ENCODE results near the gene LY6G6C.
A peak's percentile ranks its signal among the peaks of the same experiment; 100 is the strongest.

The LY6G6C gene

DNA sequence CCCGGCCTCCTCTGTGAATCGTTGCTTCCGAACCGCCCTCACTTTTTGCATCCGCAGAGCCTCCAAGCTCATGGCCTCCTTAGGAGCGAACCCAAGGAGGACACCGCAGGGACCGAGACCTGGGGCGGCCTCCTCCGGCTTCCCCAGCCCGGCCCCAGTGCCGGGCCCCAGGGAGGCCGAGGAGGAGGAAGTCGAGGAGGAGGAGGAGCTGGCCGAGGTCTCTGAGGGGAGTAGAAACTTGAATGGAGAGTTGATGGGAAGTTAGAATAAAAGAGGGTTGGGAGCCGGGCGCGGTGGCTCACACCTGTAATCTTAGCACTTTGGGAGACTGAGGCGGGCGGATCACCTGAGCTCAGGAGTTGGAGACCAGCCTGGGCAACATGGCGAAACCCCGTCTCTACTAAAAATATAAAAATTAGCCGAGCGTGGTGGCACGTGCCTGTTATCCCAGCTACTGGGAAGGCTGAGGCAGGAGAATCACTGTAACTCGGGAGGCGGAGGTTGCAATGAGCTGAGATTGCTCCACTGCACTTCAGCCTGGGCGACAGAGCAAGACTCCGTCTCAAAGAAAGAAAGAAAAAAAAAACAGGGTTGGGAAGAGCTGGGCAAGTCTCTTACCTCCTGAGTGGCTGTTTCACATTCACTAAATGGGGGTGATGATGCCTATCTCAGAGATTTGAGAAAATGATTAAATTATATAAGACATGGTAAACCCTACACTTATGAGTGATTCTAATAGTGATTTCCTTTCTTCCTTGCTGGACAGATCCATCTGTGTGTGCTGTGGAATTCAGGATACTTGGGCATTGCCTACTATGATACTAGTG is 19.1 kb upstream of the LY6G6C start:
- DNase-seq = no peak

DNA sequence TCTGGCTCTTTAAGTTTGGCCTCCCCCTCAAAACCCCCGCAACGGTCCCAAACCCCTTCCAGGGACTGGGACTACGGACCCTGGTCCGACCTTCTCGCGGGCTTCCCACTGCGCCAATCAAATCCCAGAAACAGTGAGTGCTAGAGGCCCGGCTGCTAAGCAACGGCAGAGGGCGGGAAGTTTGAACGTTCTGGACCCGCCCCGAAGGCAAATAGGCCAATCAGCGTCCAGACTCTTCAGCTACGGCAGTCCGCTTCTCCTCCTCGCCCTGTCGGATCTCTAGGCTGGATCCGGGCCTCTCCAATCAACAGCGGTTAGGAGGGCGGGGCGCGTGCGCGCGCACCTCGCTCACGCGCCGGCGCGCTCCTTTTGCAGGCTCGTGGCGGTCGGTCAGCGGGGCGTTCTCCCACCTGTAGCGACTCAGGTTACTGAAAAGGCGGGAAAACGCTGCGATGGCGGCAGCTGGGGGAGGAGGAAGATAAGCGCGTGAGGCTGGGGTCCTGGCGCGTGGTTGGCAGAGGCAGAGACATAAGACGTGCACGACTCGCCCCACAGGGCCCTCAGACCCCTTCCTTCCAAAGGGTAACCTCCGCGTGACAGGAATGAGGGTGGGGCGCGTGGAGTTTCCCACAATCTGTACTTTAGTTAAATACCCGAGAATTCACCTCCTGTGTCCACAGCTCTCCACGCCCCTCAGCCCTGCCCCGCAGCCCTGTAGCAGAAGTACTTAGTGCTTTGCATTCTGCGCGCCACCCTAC is 18.3 kb upstream of the LY6G6C start, which contains the start of gene MSH5:
Gene MSH5 (plus strand): TSS at position 367 of the 758 bp plus-strand sequence. CDS start 462 bp downstream, outside the sequence.
- DNase-seq = peak; percentile 97

DNA sequence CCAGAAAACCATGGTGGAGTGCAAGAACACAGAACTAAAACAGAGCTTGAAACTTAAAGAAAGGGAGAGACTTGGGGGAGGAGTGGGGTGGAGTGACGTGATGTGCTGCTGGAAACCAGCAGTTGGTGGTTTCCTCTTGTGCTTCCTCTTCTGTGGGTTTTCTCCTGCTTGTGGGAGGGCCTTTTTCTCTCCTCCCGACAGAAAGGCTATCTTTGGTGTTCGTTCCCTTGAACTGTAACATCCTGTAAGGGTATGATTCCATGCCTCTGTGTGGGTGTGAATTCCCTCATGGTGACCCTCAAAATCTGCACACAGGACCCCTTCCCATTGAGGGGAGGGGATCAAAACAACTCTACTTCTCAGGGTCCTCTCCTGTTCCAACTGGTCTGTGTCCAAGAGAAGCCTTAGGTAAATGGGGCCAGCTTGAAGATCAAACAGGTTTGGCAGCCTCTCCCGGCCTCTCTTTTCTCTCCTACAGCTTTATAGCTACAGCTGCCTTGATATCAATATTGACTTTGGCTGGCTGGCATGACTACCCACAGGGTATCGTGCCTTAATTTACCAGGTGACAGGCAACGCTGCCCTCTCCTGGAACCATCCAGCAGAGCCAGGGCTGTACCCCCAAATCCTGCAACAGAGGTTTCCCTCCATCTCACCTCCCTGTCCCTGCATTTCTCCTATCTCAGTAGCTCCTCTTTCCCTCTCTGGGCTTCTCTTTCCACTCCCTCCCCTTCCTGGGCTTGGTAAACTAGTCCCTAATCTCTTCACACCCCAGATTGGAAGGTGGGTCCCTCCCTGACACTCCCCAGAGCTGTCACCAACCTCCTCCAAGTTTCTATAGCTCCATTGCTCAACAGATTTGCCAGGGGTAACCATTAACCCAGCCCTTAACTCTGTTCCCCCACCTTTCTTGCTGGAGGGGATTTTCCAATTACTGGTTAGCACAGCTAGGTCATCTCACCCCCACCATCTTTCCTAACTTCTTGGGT is 16.7 kb upstream of the LY6G6C start:
- peak; percentile 90 for DNase-seq

DNA sequence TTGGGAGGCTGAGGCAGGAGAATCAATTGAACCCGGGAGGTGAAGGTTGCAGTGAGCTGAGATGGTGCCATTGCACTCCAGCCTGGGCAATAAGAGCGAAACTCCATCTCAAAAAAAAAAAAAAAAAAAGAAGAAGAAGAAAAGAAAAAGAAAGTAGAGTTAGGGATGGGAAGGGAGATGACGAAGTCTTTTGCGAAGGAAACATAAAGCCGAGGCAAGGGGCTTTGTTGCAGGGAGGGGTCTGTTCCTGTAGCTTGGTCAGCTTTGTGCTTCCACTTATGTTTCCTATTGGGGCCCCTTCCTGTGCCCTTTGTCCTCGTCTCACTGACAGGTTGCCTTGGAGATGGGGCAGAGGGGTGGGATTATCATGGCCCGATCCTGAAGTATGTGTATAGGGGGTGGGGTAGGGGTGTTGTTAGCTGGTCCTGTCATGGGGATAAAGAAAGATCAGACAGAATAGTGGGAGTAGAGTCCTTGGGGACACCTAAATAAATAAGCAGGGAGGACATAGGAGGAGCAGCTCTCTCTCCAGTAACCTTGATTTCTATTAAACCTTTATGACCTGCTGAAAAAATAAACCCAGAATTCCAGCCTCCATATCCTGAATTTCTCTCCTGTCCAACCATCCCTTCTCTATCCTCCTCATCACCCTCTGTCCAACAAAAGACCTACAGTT is 15.9 kb upstream of the LY6G6C start:
- peak; percentile 62 for DNase-seq

DNA sequence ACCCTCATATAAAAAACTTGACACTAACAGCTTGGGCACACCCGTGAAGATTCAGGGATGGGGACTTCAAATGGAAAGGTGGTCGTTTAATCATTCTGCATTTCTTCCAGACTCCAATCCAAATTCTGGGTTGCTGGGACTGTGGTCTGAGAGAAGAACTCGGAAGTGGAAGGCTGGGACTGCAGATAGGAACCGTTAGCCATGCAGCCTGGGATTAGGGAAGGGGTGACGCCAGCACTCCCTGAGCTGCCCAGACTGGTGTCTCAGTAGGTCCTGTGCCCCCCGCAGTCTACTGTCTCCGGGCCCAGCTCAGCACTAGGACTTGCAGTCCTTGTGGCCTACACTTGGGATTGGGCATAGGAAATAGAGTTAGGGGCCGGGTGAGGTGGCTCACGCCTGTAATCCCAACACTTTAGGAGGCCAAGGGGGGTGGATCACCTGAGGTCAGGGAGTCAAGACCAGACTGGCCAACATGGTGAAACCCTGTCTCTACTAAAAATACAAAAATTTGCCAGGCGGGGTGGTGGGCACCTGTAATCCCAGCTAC is 15.3 kb upstream of the LY6G6C start:
- DNase-seq = no peak

DNA sequence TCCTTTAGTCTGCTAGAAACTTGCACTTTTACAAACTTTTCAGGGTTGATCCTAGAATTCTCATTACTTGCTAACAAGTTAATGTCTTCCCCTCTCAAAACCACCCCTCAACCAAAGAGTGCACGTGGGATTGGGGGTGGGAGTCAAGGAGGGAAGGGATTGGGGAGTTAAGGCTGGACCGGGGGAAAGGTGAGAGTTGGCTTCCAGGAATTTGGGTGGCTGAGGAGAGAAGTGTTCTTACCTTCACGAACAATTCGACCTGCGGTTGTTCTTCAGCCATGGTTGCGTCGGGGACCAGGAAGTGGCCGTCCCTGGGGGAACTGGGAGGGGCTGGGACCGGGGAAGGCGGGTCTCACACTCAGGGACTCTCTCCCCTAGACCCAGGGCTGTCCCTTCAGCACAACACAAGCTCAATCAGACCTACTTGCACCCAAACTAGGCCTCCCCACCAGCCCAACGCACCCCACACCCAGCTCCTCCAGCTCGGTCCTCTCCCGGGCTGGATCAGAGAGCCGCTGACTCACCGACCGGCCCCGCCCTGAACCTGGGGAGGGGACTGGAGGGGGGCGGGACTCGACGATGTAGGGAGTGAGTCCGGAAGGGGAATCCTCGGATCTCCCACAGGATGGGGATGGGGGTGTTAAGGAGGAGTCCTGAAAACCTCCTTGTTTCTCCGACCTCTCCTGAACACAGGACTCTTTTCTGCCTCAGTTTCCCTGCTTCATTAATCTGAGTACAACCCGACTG is 14.6 kb upstream of the LY6G6C start, which contains the start of gene CLIC1:
Gene CLIC1 (minus strand): TSS at position 510 of the 747 bp plus-strand sequence. CDS start 230 bp downstream, at position 280.
- DNase-seq = peak; percentile 52

DNA sequence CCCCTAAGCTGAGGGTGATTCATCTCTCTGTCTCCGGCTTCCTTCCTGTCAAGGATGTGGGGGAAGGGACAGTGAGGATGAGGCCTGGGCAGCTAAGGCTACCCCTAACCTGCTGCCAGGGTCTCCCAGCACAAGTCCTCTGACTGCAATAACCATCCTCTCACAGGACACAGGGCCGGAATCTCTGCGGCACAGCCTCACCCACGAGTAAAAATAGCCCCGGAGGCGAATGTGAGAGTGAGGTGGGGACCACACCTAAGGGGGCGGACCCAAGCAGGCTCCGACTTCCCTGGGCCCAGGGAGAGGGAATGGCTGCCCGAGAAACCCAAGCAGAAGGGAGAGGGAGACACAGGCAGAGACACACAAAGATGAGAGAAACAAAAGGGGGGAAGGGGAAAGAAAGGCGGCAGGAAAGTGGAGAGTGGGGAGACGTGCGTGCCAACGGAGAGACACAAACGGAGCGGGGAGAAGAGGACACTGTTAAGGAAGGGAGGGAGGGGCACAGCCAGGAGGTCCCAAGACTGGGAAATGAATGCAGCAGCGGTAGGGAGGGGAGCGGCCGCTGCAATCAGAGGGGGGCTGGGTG is 13.4 kb upstream of the LY6G6C start:
- peak; percentile 13 for DNase-seq

DNA sequence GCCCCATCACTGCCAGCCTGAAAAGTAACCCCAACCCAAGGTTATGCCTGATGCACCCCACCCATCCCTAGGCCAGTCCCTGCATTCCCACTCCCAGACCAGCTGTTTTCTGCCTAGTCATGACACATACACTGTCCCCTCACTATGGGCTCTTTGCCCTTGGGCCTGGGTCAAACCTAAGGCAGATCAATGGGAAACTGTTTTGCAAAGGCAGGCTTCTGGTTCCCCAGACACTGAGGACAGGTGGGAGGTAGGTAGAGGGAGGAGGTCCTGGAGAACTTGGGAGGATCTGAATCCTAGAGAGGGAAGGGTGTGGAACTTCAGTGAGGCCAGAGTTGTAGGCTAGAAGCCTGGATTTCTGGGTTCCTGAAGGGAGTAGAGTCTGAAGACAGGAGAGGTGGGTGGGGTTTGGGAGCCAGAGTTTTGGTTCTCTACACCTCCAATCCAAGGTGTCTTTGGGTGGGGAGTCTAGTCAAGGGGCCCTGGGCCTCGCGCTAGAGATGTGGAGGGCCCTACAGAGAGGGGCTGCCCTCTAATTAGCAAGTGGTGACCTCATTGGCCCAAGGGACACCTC is 12.8 kb upstream of the LY6G6C start:
- no peak for DNase-seq

DNA sequence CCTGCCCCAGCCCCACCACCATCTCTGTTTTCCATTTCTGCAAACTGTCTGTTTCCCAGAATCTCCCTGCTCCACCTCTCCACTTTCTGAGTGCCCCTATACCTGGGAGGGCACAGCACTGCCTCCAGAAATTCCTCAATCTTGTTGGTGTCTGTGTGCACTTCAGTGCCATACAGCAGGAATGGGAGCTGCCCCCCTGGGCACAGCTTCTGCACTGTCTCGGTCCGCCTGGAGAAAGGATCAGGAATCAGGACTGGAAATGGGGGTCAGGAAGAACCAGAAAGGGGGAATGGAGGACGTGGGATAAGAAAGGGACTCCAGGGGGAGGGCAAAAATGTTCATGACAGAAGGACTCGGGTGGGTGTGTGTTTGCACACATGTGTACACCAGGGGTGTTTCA is 12.2 kb upstream of the LY6G6C start:
- DNase-seq = no peak

DNA sequence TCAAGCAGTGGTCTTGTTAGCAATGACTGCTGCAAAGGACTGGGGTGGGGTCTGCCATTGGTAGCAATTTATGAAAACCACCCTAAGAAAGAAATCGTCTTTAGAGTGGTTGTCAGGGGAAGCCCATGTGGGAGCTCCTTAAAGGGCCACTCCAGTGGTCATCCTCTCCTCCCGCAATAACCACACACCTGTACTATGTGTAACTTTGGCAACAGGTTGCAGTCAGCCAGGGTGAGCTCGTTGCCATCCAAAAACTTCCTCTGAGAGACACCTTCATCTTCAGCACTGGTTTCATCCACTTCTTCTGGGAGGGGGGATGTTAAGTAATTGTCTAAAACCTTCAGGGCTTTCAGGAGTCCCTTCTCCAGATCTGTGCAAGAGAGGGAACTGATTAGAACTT is 10.5 kb upstream of the LY6G6C start:
- DNase-seq = no peak

DNA sequence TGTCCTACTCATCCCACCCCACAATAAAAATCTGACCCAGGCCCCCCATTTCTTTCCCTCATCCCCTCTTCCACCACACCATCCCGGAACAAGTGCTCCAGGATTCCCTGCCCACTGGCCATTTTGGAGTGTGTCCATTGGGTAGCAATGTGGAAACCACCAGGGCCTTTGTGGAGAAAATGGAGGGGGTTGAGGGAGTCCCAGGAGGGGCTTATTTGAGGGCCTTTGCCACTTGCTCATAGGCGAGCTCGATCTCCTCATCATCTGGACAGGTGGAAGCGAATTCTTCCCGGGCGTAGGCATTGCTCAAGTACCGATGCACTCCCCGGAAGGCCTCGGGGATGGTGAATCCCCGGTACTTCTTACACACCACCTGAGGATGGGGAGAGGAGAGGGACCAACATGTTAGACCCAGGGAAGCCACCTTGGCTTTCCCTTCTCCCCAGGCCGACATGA is 9.1 kb upstream of the LY6G6C start:
- DNase-seq = no peak

DNA sequence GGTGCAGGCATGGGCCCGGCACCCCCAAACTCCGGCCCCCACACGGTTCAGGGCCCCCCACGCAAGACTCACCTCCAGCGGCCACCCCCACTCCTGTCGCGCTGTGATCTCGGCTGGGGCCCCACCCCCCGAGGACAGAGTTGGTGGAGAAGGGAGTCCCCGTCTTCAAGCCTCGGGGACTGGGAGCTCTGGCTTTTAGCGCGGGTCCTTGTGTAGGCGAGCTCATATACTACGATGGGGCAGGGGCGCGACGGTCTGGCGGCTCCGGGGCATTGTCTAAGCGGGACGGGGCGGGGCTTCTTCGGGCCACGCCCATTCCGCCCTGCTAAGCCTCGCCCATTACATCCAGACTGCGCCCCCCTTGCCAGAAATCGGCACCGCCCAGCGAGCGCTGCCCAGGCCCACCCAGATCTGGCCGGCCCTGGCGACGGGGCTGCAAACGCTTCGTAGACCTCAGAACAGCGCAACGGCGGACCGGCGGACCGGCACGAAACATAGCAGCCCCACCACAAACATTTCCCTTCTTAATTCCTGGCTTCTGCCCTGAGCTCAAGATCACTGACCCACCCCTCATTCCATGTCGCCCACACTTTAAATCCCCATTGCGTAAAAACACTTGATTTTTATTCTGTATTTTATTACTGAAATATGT is 8.6 kb upstream of the LY6G6C start:
- DNase-seq = peak; percentile 16

DNA sequence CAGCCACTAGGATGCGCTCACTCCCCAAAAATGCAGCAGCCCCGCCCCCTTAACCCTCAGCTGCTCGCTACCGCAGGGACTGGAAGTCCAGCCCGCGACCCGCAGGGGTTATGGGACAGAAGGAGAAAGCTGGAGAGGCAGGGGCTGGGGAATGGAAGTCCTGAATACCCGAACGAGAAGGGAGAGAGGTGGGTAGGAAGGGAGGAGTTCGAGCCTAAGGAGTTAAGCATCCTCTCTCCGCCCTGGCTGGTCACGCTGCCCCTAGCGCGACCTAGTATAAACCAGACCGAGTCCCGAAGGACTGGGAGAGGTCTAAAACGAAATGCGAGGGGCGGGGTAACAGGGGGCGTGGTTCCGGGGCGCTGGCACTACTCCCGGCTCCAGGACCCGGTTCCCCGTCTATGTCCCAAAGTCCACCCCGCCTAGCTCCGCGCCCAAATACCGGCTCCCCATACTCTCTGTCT is 8.0 kb upstream of the LY6G6C start:
- DNase-seq = peak; percentile 49

DNA sequence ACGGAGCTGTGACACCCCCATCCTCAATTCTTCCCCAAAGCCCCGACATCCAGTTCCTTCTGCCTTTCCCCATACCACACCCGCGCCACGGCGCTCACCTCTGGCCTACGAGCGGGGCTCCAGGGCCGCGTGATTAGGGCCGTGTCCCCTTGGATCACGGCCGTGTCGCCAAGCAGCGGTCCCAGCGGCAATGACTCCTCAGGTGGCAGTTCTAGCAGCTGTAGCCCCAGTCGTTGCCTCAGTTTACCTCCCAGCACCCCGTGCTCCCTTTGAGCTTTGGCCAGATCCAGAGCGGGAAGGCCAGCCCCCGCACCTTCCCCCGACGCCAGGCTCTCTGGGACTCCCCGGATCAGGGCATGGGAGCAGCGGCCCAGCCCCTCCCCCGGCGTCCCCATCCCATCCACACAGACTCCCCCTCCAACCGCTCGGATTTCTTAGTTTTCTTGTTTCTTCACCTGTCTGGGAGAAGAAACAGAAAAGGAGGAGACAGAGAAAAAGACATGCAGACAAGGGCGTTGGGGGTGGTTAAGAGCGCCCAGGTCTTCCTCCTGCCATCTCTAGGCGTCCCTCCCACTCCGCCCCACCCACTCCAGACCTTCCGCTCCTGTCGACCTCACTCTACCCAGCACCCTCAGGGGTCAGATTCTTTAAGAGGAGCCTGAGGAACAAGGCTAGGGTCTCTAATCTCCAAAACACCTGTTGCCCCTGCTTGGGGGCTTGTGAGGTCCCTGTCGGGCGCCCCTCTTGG is 7.4 kb upstream of the LY6G6C start, which contains the start of gene DDAH2:
Gene DDAH2 (minus strand): TSS at position 533 of the 748 bp plus-strand sequence. CDS start 138 bp downstream, at position 395.
- no peak for DNase-seq

DNA sequence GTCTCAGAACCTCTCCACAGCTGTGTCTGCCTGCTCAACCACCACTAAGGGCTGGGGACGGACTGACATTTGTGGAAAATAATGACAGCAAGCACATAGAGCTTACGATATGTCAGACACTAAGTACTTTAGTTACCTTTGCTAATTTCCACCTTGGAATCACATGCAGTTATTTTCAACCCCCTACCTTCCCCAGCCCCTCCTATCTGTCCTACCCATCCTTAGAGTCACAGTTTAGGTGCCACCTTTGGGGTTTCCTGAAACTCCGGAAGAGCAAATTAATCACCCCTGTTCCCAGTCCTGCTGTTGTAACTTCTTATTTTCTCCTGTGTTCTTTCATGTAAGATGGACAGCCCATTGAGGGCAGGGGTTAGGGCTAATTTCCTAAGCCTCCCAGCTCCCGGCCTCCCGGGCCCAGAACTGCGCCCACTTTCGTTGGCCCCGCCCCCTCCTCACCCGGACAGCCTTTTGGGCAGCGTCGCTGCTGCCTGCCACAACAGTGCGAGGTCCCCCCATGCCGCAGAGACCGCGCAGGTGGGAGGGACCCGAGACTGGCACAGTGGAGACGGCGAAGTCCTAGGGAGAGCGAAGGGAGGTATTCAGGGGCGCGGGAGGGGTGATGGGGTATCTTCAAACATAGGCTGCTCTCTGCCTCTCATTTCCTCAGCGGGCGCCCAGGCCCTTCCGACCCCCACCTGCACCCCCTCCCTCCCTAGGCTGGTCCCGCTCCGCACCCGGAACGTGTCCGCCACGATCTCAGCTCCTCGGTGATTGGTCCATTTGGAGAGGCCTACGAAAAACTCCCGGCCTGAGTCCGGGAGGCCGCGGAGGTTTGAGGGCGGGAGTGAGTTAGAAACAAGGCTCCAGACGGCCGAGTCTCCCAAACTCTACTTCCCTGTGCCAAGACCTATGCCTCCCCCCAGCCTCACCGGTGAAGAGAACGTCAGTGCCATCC is 6.4 kb upstream of the LY6G6C start:
- DNase-seq = no peak

DNA sequence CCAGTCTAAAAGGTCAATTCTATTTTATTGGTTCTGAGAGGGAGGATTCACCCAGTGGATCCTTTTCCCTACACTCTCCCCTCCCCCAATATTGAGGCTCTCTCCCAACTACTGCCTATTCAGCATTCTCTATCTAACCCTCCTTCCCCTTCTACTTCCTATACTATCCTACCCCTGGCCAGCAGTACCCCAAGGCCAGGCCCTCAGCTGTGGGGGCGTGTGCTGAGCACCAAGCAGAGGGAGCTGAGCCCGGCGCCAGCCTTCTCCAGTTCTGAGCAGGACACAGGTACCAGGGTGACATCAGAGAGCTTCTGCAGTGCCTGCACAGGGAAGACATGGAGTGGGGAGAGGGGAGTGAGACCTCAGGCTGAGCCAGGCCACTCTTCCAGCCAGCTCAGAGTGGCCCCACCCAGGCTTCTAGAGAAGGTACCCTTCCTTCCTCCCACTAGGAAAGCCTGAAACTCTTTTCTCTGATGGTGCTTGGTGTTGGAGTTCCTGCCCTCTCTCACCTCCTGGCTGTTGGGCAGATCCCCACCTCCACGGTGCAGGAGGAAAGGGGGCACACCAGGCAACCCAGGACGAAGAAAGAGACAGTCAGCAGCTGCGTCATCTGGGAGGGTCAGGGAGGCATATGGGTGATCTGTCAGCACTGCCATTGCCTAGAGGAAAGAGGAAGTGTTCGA is 5.6 kb upstream of the LY6G6C start:
- no peak for DNase-seq
